DOHH2 (cell line): Measurements from ENCODE around the gene PPP2CA.

ENCODE experiments used
- EZH2phosphoT487 ChIP-seq: fragments of 200-600 bp; sonication (generic); IDR thresholded peaks from 2 replicates; pipeline ENCODE4 v1.6.1; 2017; ENCODE audit warnings: borderline replicate concordance, mild to moderate bottlenecking, antibody characterized with exemption, low read length, moderate library complexity, mixed read lengths
- TF ChIP-seq, protein P1 (sequence below): fragments of 200-600 bp; sonication (generic); IDR thresholded peaks from one replicate; pipeline ENCODE4 v1.5.1; 2014; ENCODE audit warnings: antibody characterized with exemption, mild to moderate bottlenecking, low read depth, low read length; ENCODE audit not compliant: poor library complexity, severe bottlenecking

DNA sequence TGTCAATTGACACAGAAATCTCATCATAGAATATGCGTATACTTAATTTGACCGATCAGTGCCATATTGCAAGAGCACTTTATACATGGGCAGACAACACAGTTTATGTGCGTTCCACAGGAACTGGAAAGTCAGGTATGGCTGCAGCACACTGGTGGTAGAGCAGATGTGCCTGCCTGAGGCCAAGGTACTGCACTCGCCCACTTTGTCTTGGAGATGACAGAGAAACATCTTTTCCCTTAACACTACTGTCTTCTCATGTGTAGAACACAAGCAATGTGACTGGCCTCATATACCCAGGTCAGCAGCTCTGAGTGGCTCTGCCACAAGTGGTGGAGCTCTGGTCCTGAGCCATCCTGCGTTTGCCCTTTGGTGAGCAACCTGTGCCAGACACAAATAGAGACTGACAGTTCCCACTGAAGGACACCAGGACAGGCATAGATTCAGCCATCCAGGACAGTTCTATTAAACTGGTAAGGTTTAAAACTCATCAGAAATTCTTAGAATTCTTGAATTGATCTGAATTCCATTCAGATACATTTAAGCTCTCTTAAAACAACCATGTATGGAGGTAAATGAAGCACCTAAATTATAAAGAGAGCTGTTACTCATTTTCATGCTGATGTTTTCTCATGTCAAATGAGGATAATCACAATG is 21.0 kb upstream of the PPP2CA start:
- TF ChIP-seq, protein P1, sequence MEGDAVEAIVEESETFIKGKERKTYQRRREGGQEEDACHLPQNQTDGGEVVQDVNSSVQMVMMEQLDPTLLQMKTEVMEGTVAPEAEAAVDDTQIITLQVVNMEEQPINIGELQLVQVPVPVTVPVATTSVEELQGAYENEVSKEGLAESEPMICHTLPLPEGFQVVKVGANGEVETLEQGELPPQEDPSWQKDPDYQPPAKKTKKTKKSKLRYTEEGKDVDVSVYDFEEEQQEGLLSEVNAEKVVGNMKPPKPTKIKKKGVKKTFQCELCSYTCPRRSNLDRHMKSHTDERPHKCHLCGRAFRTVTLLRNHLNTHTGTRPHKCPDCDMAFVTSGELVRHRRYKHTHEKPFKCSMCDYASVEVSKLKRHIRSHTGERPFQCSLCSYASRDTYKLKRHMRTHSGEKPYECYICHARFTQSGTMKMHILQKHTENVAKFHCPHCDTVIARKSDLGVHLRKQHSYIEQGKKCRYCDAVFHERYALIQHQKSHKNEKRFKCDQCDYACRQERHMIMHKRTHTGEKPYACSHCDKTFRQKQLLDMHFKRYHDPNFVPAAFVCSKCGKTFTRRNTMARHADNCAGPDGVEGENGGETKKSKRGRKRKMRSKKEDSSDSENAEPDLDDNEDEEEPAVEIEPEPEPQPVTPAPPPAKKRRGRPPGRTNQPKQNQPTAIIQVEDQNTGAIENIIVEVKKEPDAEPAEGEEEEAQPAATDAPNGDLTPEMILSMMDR, result no peak
- TF ChIP-seq EZH2phosphoT487, result no peak
